Stimulated activated naive B cell treated with anti-CD40 and anti-IgM and Interleukin-4, amounts not matched to agents 10 μg/mL and 1 μg/mL and 100 μg/mL, for 72 hours (primary cell): ENCODE data around the gene RUNDC1.
A peak's percentile ranks its signal among the peaks of the same experiment; 100 is the strongest.
"Not testable (repeated sequence)": the region's sequence is repeated elsewhere in the genome, so short reads cannot be mapped to it uniquely, and the experiment has no call there.

Experiments
- ATAC-seq, 2 donors: fragments of 150-1000 bp; cut with Tn5 transposase; replicated peaks; 2 replicates each; pipeline ENCODE4 v1.10.0; 2021; ENCODE audit warnings: moderate library complexity in 1 of 2
- DNase-seq: peaks from one replicate; pipeline ENCODE4 v3.0.0; 2021
- H3K27ac Mint-ChIP-seq: one replicate; pipeline ENCODE4 v1.8.0; 2022; ENCODE audit warnings: mild to moderate bottlenecking, mixed read lengths
- H3K27me3 Mint-ChIP-seq, 2 donors: one replicate each; pipeline ENCODE4 v1.8.0; 2022; ENCODE audit warnings: mixed read lengths in 2 of 2
- H3K36me3 Mint-ChIP-seq, 2 donors: one replicate each; pipeline ENCODE4 v1.8.0; 2022; ENCODE audit warnings: mixed read lengths in 2 of 2, mild to moderate bottlenecking in 1 of 2
- H3K4me1 Mint-ChIP-seq, 2 donors: one replicate each; pipeline ENCODE4 v1.8.0; 2022; ENCODE audit warnings: mixed read lengths in 2 of 2, mild to moderate bottlenecking in 1 of 2
- H3K4me3 Mint-ChIP-seq, 2 donors: one replicate each; pipeline ENCODE4 v1.8.0; 2022; ENCODE audit warnings: mild to moderate bottlenecking in 2 of 2, mixed read lengths in 2 of 2, moderate library complexity in 1 of 2
- H3K9me3 Mint-ChIP-seq, 2 donors: one replicate each; pipeline ENCODE4 v1.8.0; 2022; ENCODE audit warnings: mixed read lengths in 2 of 2, mild to moderate bottlenecking in 1 of 2

RUNDC1 gene

GRCh38 chr17:42980274-42980765, at the start of gene RUNDC1:
Gene RUNDC1, plus strand, starts transcription at chr17:42980565. Its CDS starts 12 bp downstream, at chr17:42980577.
- Mint-ChIP-seq H3K4me3 (peak within 1 kb of the TSS; percentile 86 to 99), H3K4me1 (peaks cover 26 to 65% of the 10 kb centered on the region in 2 donors), H3K27me3 (no peaks in the 10 kb centered on the region), H3K27ac (peak within 1 kb of the TSS; percentile 98), H3K36me3 (peaks cover 12 to 22% of the 10 kb centered on the region in 2 donors), H3K9me3 (no peaks in the 10 kb centered on the region)
- peak; percentile 81 for DNase-seq
- peak; percentile 68 to 74 for ATAC-seq

DNA sequence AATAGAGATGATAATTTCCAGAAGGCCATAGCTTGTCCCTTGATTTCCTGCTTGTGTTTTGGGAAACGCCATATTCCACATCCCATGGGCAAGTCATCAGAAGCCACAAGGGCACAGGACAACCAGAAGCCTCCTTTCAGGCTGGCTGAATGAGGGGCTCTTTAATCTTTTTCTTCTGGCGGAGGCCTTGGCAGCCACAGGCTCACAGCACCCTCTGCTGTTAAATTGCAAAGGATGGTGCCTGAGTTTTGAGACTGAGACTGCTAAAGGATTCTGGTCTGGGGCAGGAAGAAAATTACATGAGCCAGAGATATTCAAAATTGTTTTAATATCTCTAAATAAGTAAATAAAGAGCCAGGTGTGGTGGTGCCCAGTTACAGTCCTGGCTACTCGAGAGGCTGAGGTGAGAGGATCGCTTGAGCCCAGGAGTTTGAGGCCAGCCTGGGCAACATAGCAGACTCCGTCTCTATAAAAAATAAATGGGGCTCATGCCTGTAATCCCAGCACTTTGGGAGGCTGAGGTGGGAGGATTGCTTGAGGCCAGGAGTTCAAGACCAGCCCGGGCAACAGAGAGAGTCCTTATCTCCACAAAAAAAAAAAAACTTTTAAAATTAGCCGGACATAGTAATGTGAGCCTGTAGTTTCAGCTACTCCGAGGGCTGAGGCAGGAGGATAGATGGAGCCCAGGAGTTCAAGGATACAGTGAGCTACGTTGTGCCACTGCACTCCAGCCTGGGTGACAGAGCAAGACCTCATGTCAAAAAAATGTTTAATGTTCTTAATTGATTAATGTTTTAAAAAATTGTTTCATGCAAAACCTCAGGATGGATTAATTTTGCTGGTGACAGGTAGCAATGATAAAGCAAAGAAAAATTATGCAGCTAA, 42.4 kb upstream of the RUNDC1 start:
- Mint-ChIP-seq H3K9me3 (no peaks in the 10 kb centered on the region), H3K4me3 (no peak overlapping the region)

DNA sequence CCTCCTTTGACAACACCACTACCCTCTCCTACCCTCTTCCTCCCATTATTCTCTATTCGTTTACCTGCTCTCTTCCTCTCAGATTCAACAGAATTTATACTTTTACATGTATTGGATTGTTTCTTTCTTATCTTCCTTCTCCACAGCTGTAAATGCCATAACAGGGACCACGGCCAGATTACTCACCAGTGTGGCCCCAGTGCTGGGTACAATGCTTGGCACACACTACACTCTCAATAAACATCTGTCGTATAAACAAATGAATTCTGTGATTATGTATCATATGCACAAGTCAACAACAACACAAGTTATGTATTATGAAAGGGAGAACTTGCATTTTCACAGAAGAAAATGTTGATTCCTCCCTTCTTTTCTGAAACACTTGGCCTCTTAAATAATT, 36.2 kb upstream of the RUNDC1 start:
- no peaks in the 10 kb centered on the region for H3K9me3 Mint-ChIP-seq
- peaks cover 6 to 13% of the 10 kb centered on the region in 2 donors for H3K36me3 Mint-ChIP-seq
- no peaks in the 10 kb centered on the region for H3K27me3 Mint-ChIP-seq
- ATAC-seq (no peak), DNase-seq (no peak)
- H3K4me3 Mint-ChIP-seq: no peak overlapping the region
- no peak overlapping the region for H3K27ac Mint-ChIP-seq
- H3K4me1 Mint-ChIP-seq: peaks cover 0 to 2% of the 10 kb centered on the region in 2 donors

More for the DNA sequence above, 42.4 kb upstream of the RUNDC1 start:
- Mint-ChIP-seq H3K4me1 (no peaks in the 10 kb centered on the region), H3K27ac (peak overlapping the region; percentile 14), H3K27me3 (peaks cover 4 to 10% of the 10 kb centered on the region in 2 donors), H3K36me3 (no peaks in the 10 kb centered on the region)
- ATAC-seq: peak; percentile 70 to 73
- peak; percentile 2 for DNase-seq

DNA sequence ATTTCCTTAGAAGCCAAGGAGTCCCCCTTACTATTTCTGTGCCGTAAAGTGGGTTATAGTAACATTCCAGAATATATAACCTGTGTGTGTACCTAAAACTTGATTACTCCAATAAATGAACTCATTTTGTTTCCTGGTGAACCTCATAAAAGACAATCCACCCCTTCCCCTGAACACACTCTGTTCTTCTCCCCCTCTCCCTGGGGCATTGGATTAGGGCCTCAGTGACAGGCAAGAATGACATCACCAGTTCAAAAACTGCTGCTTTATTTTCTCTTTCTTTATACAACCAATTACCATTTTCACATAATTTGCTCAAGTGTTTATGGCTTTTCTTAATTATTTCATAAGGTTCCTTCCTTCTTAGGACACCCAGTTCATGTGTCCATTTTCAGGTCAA, 33.6 kb upstream of the RUNDC1 start:
- H3K9me3 Mint-ChIP-seq: no peaks in the 10 kb centered on the region
- peaks cover 0 to 2% of the 10 kb centered on the region in 2 donors for H3K4me1 Mint-ChIP-seq
- ATAC-seq (no peak), DNase-seq (no peak)
- H3K27ac Mint-ChIP-seq: no peak overlapping the region
- no peaks in the 10 kb centered on the region for H3K27me3 Mint-ChIP-seq
- H3K4me3 Mint-ChIP-seq: no peak overlapping the region
- peaks cover 18 to 34% of the 10 kb centered on the region in 2 donors for H3K36me3 Mint-ChIP-seq

GRCh38 chr17:42950044-42950783, 30.2 kb upstream of the RUNDC1 start:
- no peak for DNase-seq

GRCh38 chr17:42953669-42954068, 26.7 kb upstream of the RUNDC1 start:
- no peak for DNase-seq
- H3K27me3 Mint-ChIP-seq: no peaks in the 10 kb centered on the region
- no peak for ATAC-seq
- H3K9me3 Mint-ChIP-seq: no peaks in the 10 kb centered on the region
- H3K27ac Mint-ChIP-seq: peak overlapping the region; percentile 26
- H3K36me3 Mint-ChIP-seq: peaks cover 52 to 68% of the 10 kb centered on the region in 2 donors
- no peak overlapping the region for H3K4me3 Mint-ChIP-seq
- peaks cover 6 to 7% of the 10 kb centered on the region in 2 donors for H3K4me1 Mint-ChIP-seq

More at GRCh38 chr17:42950044-42950783, 30.2 kb upstream of the RUNDC1 start:
- H3K27ac Mint-ChIP-seq: no peak overlapping the region
- peaks cover 0 to 5% of the 10 kb centered on the region in 2 donors for H3K4me1 Mint-ChIP-seq
- H3K36me3 Mint-ChIP-seq: peaks cover 35 to 54% of the 10 kb centered on the region in 2 donors
- H3K27me3 Mint-ChIP-seq: no peaks in the 10 kb centered on the region
- ATAC-seq: no peak
- no peak overlapping the region for H3K4me3 Mint-ChIP-seq
- no peaks in the 10 kb centered on the region for H3K9me3 Mint-ChIP-seq

DNA sequence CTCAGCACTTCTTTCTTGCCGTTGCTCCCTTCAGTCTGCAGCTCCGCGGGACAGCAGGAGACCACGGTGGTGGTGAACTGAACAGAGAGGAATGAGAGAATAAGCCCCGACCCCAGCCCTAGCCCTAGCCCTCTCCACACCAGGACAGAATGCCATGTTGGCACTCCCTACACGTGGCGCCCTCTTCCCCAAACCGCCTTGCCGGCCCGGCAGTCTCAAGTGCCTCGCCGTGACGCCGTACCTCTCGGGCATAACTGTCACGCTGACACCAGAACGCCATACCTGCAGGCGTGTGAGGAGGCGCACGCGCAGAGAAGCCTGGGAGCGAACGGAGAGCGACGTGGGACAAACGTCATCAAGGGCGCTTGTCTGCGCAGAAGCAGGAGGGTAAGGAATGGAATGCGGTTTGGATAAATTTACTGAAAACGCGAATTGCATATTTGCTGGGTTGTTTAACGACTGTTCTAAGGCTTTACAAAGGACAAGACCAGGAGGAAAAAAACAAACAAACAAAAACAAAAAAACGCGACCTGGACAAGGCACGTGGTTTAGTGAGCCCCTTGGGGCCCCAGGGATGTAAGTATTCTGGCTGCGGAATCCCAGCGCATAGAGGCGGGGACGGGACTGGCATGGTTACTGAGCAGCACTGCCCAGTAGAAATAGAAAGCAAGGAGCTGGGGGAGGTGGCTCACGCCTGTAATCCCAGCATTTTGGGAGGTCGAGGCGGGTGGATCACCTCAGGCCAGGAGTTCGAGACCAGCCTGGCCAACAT, 16.0 kb upstream of the RUNDC1 start, which contains the start of gene AARSD1:
Gene AARSD1 (minus strand): TSS at position 294 of the 772 bp plus-strand sequence. CDS start 14 bp downstream, at position 280.
- no peaks in the 10 kb centered on the region for H3K9me3 Mint-ChIP-seq
- ATAC-seq: peak; percentile 97 to 98
- peak within 1 kb of the TSS; percentile 96 for H3K27ac Mint-ChIP-seq
- H3K36me3 Mint-ChIP-seq: peaks cover 21 to 31% of the 10 kb centered on the region in 2 donors
- no peaks in the 10 kb centered on the region for H3K27me3 Mint-ChIP-seq
- DNase-seq: peak; percentile 88
- peak within 1 kb of the TSS; percentile 87 to 90 for H3K4me3 Mint-ChIP-seq
- H3K4me1 Mint-ChIP-seq: peaks cover 11 to 25% of the 10 kb centered on the region in 2 donors

- H3K4me3 Mint-ChIP-seq: no peak overlapping the region
- H3K27me3 Mint-ChIP-seq: no peaks in the 10 kb centered on the region
- H3K9me3 Mint-ChIP-seq: no peaks in the 10 kb centered on the region
- no peak for ATAC-seq
- peaks cover 8 to 11% of the 10 kb centered on the region in 2 donors for H3K36me3 Mint-ChIP-seq
- DNase-seq: no peak
- peaks cover 13 to 18% of the 10 kb centered on the region in 2 donors for H3K4me1 Mint-ChIP-seq
- H3K27ac Mint-ChIP-seq: no peak overlapping the region
Observed at GRCh38 chr17:42967925-42968324, 12.4 kb upstream of the RUNDC1 start.

DNA sequence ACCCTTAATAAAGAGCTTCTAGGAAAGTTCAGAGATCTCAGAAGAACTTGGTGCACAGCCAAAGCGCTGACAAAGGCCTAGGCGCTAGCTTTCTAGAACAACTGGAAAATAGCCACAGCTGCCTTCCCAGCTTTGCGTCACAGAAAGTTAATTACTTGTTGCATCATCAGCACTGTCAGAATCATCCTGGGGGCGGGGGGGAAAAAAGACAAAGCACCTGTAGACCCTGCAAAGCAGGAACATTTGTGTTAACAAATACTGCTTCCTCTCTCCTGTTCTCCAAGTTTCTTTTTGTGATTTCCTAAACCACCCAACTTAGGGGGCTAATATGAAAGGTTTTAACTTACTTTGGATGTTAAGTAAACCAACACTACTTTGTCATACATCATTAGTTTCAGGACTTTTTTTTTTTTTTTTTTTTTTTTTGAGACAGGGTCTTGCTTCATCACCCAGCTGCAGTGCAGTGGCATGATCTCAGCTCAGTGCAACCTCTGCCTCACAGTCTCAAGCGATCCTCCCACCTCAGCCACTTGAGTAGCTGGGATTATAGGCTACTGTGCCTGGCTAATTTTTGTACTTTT, 11.3 kb upstream of the RUNDC1 start:
- Mint-ChIP-seq H3K9me3 (no peaks in the 10 kb centered on the region), H3K27me3 (no peaks in the 10 kb centered on the region), H3K4me1 (peaks cover 8 to 9% of the 10 kb centered on the region in 2 donors), H3K4me3 (no peak overlapping the region), H3K36me3 (peaks cover 5% of the 10 kb centered on the region in 2 donors), H3K27ac (no peak overlapping the region)
- ATAC-seq (no peak), DNase-seq (no peak)

GRCh38 chr17:42971589-42971988, 8.8 kb upstream of the RUNDC1 start:
- DNase-seq (no peak), ATAC-seq (no peak)
- Mint-ChIP-seq H3K4me3 (no peak overlapping the region), H3K4me1 (peaks cover 0 to 4% of the 10 kb centered on the region in 2 donors), H3K27ac (no peak overlapping the region), H3K36me3 (no peaks in the 10 kb centered on the region), H3K9me3 (no peaks in the 10 kb centered on the region), H3K27me3 (no peaks in the 10 kb centered on the region)

DNA sequence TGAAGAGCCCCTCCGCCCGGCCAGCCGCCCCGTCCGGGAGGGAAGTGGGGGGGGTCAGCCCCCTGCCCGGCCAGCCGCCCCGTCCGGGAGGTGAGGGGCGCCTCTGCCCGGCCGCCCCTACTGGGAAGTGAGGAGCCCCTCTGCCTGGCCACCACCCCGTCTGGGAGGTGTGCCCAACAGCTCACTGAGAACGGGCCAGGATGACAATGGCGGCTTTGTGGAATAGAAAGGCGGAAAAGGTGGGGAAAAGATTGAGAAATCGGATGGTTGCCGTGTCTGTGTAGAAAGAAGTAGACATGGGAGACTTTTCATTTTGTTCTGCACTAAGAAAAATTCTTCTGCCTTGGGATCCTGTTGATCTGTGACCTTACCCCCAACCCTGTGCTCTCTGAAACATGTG, 7.0 kb upstream of the RUNDC1 start:
- not testable (repeated sequence) for H3K4me1 Mint-ChIP-seq, DNase-seq, ATAC-seq, H3K27ac Mint-ChIP-seq, H3K27me3 Mint-ChIP-seq, H3K9me3 Mint-ChIP-seq, H3K4me3 Mint-ChIP-seq, H3K36me3 Mint-ChIP-seq

DNA sequence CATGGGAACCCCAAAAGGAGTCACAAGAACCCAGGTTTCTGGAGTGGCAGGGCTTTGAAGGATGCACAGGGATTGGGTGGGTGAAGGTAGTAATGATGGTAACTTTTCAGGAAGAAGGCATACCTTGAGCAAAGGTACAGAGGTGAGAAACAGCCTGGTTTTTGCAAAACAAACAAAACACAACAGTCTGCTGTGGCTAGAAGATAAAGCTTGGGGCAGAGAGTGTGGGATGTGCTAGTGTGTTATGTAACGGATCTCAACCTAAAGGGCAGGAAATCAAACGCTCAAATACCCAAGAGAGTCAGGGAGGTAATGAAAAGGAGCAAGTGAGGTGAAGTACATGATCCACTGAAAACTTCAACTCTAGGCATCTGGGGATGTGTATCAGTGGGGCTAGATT, 5.1 kb upstream of the RUNDC1 start:
- ATAC-seq (no peak), DNase-seq (no peak)
- Mint-ChIP-seq H3K4me3 (no peak overlapping the region), H3K27ac (no peak overlapping the region), H3K27me3 (no peaks in the 10 kb centered on the region), H3K9me3 (no peaks in the 10 kb centered on the region), H3K4me1 (peaks cover 8 to 16% of the 10 kb centered on the region in 2 donors), H3K36me3 (peaks cover 0 to 1% of the 10 kb centered on the region in 2 donors)

- not testable (repeated sequence) for H3K27ac Mint-ChIP-seq, H3K9me3 Mint-ChIP-seq, H3K36me3 Mint-ChIP-seq, H3K4me3 Mint-ChIP-seq, H3K27me3 Mint-ChIP-seq, ATAC-seq, DNase-seq
- H3K4me1 Mint-ChIP-seq: peaks cover 8 to 19% of the 10 kb centered on the region in 2 donors
Observed at GRCh38 chr17:42975701-42976100, 4.7 kb upstream of the RUNDC1 start.
